Activated CD8-positive, alpha-beta memory T cell treated with anti-CD3 and anti-CD28 coated beads, Interleukin-2, amount 10 ng/mL, durations not matched to agents 7 days and 5 days (primary cell): Measurements from ENCODE around the gene STPG4. TPM values are rescaled to one million over a fixed set of nuclear protein-coding genes. Genes with fewer than 3 reads are reported as not detected.
"Not testable (repeated sequence)": the region's sequence is repeated elsewhere in the genome, so short reads cannot be mapped to it uniquely, and the experiment has no call there.

Source experiments
- ATAC-seq: fragments of 150-1000 bp; cut with Tn5 transposase; one replicate; pipeline ENCODE4 v1.10.0; 2021; ENCODE audit warnings: moderate library complexity
- CTCF ChIA-PET: fragments of 350-600 bp; sonication (Branson Sonifier 250); formaldehyde crosslinking; loops from one replicate; lab custom pipeline; 2021; ENCODE audit warnings: antibody characterized with exemption; lab: Charles Lee
- DNase-seq: peaks from one replicate; pipeline ENCODE4 v3.0.0-alpha.2; 2020
- H3K27ac Mint-ChIP-seq: one replicate; pipeline ENCODE4 v1.8.0; 2021; ENCODE audit warnings: mild to moderate bottlenecking, mixed read lengths
- H3K27me3 Mint-ChIP-seq: one replicate; pipeline ENCODE4 v1.8.0; 2021; ENCODE audit warnings: mixed read lengths
- H3K36me3 Mint-ChIP-seq: one replicate; pipeline ENCODE4 v1.8.0; 2021; ENCODE audit warnings: mild to moderate bottlenecking, mixed read lengths
- H3K4me1 Mint-ChIP-seq: one replicate; pipeline ENCODE4 v1.8.0; 2021; ENCODE audit warnings: mixed read lengths
- H3K4me3 Mint-ChIP-seq: one replicate; pipeline ENCODE4 v1.8.0; 2021; ENCODE audit warnings: mild to moderate bottlenecking, moderate library complexity, mixed read lengths
- H3K9me3 Mint-ChIP-seq: one replicate; pipeline ENCODE4 v1.8.0; 2022; ENCODE audit warnings: low read depth, mixed read lengths
- total RNA-seq, 2 experiments: library from RNA; stranded (reverse); gene quantifications; one replicate each; pipeline ENCODE4 v1.2.3, GENCODE V29; 2021

Gene STPG4
- total RNA-seq, 2 experiments from 2014 or later: 0.20 to 0.40 TPM

DNA sequence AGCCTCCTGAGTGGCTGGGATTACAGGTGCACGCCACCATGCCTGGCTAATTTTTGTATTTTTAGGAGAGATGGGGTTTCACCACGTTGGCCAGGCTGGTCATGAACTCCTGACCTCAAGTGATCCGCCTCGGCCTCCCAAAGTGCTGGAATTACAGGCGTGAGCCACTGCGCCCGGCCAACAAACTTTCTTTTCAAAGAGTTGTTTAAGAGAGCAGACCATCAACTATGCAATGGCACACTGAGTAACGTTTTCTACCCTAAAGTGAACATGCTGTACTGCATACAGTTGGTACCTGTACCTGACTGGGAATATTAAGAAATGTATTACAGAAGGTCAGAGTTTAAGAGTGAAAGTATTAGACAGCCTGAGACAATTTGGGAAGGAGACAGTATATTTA lies 13.8 kb upstream of the STPG4 start:
- CTCF ChIA-PET: not testable (repeated sequence)
- peaks cover 65% of the 10 kb centered on the region for H3K4me1 Mint-ChIP-seq

DNA sequence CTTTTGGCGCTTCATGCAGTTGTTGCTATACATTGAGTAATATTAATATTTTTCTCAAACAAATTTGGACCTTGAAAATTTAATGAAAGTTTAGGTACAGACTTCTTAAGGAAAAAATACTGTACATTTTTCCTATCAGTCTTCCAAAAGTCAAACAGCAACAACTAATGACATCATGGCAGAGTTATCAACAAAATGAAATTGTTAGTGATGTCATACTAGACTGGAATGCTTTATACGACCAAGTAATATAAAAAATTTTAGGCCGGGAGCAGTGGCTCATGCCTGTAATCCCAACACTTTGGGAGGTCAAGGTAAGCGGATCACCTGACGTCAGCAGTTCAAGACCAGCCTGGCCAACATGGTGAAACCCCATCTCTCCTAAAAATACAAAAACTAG lies 12.0 kb upstream of the STPG4 start:
- Mint-ChIP-seq H3K9me3 (no peaks in the 10 kb centered on the region), H3K4me3 (no peak overlapping the region), H3K4me1 (peaks cover 55% of the 10 kb centered on the region), H3K36me3 (peaks cover 57% of the 10 kb centered on the region), H3K27ac (no peak overlapping the region), H3K27me3 (no peaks in the 10 kb centered on the region)
- no peak for ATAC-seq
- CTCF ChIA-PET: no interaction called here
- no peak for DNase-seq

More for the DNA sequence above, 13.8 kb upstream of the STPG4 start:
- not testable (repeated sequence) for DNase-seq, H3K27ac Mint-ChIP-seq, H3K9me3 Mint-ChIP-seq, H3K4me3 Mint-ChIP-seq, ATAC-seq, H3K27me3 Mint-ChIP-seq
- peaks cover 57% of the 10 kb centered on the region for H3K36me3 Mint-ChIP-seq

DNA sequence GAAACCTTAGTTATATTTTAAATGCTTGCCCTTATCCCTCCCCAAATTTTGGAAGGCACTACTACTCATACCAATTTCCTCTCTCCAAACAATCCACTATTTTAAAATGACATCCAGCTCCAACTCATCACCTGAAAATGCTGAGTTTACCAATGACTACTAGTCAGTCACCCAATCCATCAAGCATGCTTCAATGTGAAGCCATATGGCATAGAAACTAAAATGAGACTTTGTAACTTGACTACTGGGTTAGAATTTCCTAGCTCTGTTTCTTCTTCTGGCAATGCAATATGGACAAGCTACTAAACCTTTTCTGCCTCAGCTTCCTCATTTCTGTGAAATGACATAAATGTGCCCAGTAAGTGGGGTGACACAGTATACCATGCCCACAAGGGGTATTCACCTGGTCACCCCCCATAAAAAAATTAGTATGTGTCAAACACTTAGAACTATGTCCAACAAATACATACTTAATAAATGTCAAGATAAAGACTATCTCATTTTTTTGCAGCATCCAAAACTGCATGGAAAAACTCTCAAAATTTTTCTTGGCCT lies 10.0 kb upstream of the STPG4 start:
- Mint-ChIP-seq H3K4me1 (peaks cover 39% of the 10 kb centered on the region), H3K27ac (peak overlapping the region; percentile 61), H3K27me3 (no peaks in the 10 kb centered on the region), H3K9me3 (no peaks in the 10 kb centered on the region), H3K4me3 (no peak overlapping the region), H3K36me3 (peaks cover 61% of the 10 kb centered on the region)
- DNase-seq (no peak), ATAC-seq (no peak)
- CTCF ChIA-PET: interaction anchor here (1.2 to 1.5 kb wide), 2 partner anchors 9 to 12 kb away, joined by 3 read pairs; partner anchors contain the start of gene STPG4

DNA sequence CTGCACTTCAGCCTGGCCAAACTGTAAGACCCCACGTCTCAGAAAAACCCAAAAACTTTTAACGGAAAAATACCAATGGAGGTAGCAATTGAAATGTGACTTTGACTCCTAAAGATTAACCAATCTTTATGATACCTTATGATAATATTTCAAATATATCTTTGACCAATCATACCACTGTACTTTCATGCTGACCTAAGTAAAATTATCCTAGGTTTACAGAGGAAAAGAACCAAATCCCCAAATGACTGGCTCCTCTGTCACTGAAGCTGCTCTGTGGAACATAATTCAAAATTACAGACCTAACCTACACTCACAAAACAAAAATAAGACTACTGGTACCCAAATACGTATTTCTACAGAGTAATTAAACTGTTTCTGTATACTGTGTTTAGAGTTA lies 7.7 kb upstream of the STPG4 start:
- CTCF ChIA-PET: no interaction called here
- no peak overlapping the region for H3K4me3 Mint-ChIP-seq
- no peak for DNase-seq
- H3K36me3 Mint-ChIP-seq: peaks cover 61% of the 10 kb centered on the region
- H3K4me1 Mint-ChIP-seq: peaks cover 28% of the 10 kb centered on the region
- no peak for ATAC-seq
- no peaks in the 10 kb centered on the region for H3K27me3 Mint-ChIP-seq
- H3K27ac Mint-ChIP-seq: no peak overlapping the region
- H3K9me3 Mint-ChIP-seq: no peaks in the 10 kb centered on the region

DNA sequence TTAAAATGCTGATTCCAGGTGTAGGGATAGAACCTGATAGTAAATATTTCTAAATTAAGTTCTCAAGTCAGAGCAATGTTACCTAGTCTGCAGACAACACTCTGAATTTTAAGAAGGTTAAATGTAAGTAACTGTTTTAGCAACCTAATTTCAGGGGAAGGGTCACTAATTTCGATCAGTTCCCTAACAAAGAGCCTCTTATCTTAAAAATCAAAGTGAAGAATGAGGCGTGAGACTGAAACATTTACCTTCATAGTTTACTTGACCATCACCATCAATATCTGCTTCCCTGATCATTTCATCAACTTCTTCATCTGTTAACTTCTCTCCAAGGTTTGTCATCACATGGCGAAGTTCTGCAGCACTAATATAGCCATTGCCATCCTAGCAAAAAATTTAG lies 6.4 kb upstream of the STPG4 start:
- Mint-ChIP-seq H3K27ac (no peak overlapping the region), H3K4me1 (peaks cover 32% of the 10 kb centered on the region), H3K9me3 (no peaks in the 10 kb centered on the region), H3K36me3 (peaks cover 59% of the 10 kb centered on the region), H3K4me3 (no peak overlapping the region), H3K27me3 (no peaks in the 10 kb centered on the region)
- ATAC-seq (no peak), DNase-seq (no peak)
- CTCF ChIA-PET: no interaction called here

DNA sequence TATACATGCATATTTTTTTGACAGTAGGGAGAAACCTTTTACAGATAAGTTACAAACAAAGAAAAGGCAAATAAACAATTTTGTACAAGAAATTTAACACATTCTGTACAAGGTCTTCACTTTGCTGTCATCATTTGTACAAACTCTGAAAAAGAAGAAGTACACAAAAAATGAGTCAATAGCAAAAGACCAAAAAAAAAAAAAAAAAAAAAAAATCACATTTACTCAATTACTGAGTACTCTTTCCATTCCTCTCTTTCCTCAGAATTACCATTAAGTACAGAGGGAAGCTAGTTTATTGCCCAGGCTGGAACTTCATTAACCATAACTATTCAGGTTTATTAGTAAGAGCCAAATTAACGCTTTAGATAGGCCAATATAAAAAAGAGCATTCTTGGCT lies 5.6 kb upstream of the STPG4 start:
- no peaks in the 10 kb centered on the region for H3K9me3 Mint-ChIP-seq
- CTCF ChIA-PET: no interaction called here
- no peaks in the 10 kb centered on the region for H3K27me3 Mint-ChIP-seq
- H3K27ac Mint-ChIP-seq: no peak overlapping the region
- peaks cover 61% of the 10 kb centered on the region for H3K36me3 Mint-ChIP-seq
- no peak overlapping the region for H3K4me3 Mint-ChIP-seq
- peaks cover 37% of the 10 kb centered on the region for H3K4me1 Mint-ChIP-seq
- ATAC-seq: no peak
- no peak for DNase-seq

DNA sequence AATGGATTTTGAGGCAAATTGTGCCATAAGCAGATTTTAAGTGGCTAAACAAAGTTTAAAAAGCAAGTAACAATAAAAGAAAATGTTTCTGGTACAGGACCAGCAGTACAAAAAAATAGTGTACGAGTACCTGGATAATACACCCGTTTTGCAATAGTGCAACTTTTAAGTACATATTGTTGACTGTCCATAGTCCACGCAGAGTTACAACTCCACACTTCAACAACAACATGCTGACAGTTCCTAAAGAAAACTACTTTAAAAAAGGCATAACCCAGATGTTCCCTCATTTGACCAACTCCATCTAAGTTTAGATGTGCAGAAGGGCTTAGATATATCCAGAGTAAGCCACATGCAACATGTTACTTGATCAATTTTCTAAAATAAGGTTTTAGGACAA lies 5.1 kb upstream of the STPG4 start:
- DNase-seq (no peak), ATAC-seq (no peak)
- CTCF ChIA-PET: no interaction called here
- H3K4me1 Mint-ChIP-seq: peaks cover 37% of the 10 kb centered on the region
- H3K4me3 Mint-ChIP-seq: no peak overlapping the region
- no peaks in the 10 kb centered on the region for H3K27me3 Mint-ChIP-seq
- peaks cover 62% of the 10 kb centered on the region for H3K36me3 Mint-ChIP-seq
- no peak overlapping the region for H3K27ac Mint-ChIP-seq
- H3K9me3 Mint-ChIP-seq: no peaks in the 10 kb centered on the region

DNA sequence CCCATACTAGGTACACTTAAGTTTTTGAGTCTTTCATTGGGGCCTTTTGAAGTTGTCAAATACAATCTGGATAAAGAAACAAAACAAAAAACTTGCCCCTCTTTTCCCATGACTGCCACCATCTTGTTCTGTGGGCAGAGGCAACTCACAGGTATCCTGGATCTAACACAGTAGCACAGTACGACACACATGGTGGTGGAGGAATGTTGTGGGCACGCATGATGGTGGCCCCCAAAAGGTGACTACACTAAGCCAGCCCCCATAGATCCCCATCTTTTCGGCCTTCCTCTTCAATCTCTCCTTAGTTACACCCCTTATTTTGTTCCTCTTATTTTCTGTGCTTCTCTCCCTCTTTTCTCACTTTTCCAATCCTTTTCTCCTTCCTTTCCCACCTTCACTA lies 4.5 kb upstream of the STPG4 start:
- peaks cover 34% of the 10 kb centered on the region for H3K4me1 Mint-ChIP-seq
- H3K27ac Mint-ChIP-seq: no peak overlapping the region
- DNase-seq (no peak), ATAC-seq (no peak)
- CTCF ChIA-PET: no interaction called here
- no peaks in the 10 kb centered on the region for H3K27me3 Mint-ChIP-seq
- peaks cover 59% of the 10 kb centered on the region for H3K36me3 Mint-ChIP-seq
- no peak overlapping the region for H3K4me3 Mint-ChIP-seq
- H3K9me3 Mint-ChIP-seq: no peaks in the 10 kb centered on the region

DNA sequence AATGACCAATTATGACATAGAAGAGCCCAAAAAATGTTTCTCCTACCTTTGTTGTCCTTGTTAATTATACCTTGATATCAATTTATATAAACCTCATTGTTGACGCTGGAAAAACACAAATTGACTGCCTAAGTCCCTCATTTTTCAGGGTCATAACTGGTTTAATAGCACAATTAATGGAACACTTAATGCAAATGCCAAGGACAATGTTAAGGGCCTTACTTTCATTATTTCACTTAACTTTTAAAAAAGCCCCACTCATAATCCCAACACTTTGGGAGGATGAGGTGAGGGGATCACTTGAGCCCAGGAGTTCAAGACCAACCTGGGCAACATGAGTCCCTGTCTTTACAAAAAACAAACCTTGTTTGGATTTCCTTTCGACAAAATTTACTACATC lies 3.5 kb upstream of the STPG4 start:
- ATAC-seq (no peak), DNase-seq (no peak)
- Mint-ChIP-seq H3K9me3 (no peaks in the 10 kb centered on the region), H3K36me3 (peaks cover 56% of the 10 kb centered on the region), H3K4me3 (no peak overlapping the region), H3K4me1 (peaks cover 30% of the 10 kb centered on the region), H3K27ac (no peak overlapping the region), H3K27me3 (no peaks in the 10 kb centered on the region)
- CTCF ChIA-PET: no interaction called here

DNA sequence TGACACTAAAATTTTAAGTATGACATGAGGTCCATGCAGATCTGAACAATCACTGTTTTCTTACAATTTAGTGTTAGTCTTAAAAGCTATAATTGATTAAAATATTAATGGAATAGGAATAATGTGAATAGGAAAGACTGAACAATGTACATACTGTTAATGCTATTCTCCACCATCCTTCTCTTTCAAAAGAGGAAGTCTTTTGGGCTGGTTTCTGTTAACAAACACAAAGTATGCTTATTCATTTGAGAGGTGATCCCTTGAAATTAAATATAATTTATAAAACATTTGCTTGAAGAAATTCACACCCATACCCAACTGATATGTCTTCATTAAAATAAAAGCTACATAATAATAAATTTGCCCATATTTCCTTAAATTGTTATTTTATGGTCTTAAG lies 2.3 kb downstream of the STPG4 start:
- DNase-seq: no peak
- Mint-ChIP-seq H3K36me3 (peaks cover 31% of the 10 kb centered on the region), H3K9me3 (no peaks in the 10 kb centered on the region), H3K27ac (no peak overlapping the region), H3K4me3 (no peak overlapping the region), H3K27me3 (no peaks in the 10 kb centered on the region), H3K4me1 (peaks cover 28% of the 10 kb centered on the region)
- CTCF ChIA-PET: interaction anchor here (1.3 to 1.4 kb wide), 2 partner anchors 9 to 12 kb away, joined by 3 read pairs; no protein-coding TSS in a partner anchor
- ATAC-seq: no peak

DNA sequence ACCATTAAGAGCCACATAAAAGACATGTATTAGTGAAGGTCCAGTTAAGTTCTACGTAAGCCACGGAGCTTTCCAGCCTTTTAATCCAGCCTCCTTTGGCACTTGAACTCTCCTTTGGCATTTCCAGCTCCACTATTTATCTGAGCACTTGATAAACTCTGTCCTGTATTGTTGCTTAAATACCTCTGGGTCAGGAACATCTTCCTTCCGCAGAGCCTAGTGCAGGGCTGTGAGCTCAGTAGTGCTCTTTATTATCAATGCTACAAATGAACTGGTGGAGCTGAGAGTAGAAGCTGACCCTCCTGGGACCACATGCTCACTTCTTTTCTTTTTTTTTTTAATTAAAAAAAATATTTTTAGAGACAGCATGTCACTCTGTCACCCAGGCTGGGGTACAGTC lies 4.9 kb downstream of the STPG4 start:
- Mint-ChIP-seq H3K9me3 (no peaks in the 10 kb centered on the region), H3K27me3 (no peaks in the 10 kb centered on the region), H3K36me3 (peaks cover 22% of the 10 kb centered on the region), H3K4me3 (no peak overlapping the region), H3K4me1 (peaks cover 7% of the 10 kb centered on the region), H3K27ac (no peak overlapping the region)
- CTCF ChIA-PET: no interaction called here
- no peak for ATAC-seq
- DNase-seq: no peak

DNA sequence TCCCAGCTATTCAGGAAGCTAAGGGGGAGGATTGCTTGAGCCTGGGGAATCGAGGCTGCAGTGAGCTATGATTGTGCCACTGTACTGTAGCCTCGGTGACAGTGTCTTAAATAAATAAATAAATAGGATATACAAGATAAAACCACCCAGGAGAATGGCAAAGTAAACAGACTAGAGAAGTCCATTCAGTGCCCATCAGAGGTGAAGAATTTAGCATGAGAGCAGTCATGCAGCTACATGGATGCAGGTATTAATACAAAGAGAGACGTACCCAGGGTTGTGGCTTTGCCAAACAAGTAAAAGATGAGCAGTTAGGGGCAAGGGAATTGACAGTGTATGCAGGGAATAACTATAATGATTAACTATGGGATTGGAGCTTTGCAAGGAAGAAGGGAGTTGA lies 8.1 kb downstream of the STPG4 start:
- H3K36me3 Mint-ChIP-seq: peaks cover 32% of the 10 kb centered on the region
- CTCF ChIA-PET: no interaction called here
- H3K4me3 Mint-ChIP-seq: no peak overlapping the region
- H3K27ac Mint-ChIP-seq: no peak overlapping the region
- no peak for DNase-seq
- H3K4me1 Mint-ChIP-seq: peaks cover 1% of the 10 kb centered on the region
- no peaks in the 10 kb centered on the region for H3K27me3 Mint-ChIP-seq
- no peaks in the 10 kb centered on the region for H3K9me3 Mint-ChIP-seq
- ATAC-seq: no peak

DNA sequence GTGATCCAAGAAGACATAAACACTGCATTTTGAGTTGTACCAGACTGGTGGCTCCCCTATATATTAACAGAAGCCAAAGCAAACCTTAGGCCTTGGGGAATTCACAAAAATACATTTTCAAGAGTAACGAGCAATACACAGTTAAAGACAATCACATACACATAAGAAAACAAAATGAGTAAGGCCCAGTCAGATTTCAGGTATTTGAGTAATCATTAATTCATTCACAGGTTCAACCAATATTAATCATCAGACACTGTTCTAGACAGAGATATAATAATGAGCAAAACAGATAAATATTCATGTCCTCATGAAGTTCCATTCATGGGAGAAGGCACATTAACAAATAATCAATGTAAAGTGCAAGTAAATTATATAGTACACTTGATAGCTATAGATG lies 9.6 kb downstream of the STPG4 start:
- Mint-ChIP-seq H3K27me3 (no peaks in the 10 kb centered on the region), H3K4me3 (no peak overlapping the region), H3K9me3 (no peaks in the 10 kb centered on the region), H3K36me3 (peaks cover 41% of the 10 kb centered on the region), H3K27ac (no peak overlapping the region), H3K4me1 (no peaks in the 10 kb centered on the region)
- CTCF ChIA-PET: no interaction called here
- DNase-seq (no peak), ATAC-seq (no peak)

DNA sequence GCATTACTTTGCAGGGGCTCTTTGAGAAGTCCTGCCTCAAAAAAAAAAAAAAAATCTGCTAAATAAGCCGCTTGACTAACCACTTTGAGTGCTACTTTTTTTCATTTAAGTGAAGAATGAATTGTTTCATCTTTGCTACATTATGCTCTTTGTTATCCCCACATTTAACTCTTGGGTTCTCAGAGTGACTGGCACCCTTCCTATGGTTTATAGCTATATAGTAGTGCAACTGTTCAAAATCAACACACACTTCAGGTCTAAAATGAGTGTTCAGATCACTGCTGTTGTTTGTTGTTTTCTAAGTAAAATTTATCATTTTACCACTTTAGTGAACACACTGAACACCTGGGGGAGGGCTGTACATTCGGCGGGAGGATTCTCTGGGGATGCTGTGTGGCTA lies 13.6 kb downstream of the STPG4 start:
- CTCF ChIA-PET: no interaction called here
- Mint-ChIP-seq H3K4me1 (no peaks in the 10 kb centered on the region), H3K27ac (no peak overlapping the region), H3K36me3 (peaks cover 47% of the 10 kb centered on the region), H3K9me3 (peaks cover 3% of the 10 kb centered on the region), H3K4me3 (no peak overlapping the region), H3K27me3 (no peaks in the 10 kb centered on the region)
- DNase-seq (no peak), ATAC-seq (no peak)
